Measurements from ENCODE around the gene GMIP. TPM values are rescaled to one million over a fixed set of nuclear protein-coding genes. Genes with fewer than 3 reads are reported as not detected.

GMIP gene
- total and polyA plus RNA-seq, 2 donors (not counting 3 experiments of a cell fraction or from before 2014, with no cell fraction given) = 7.8 to 19.8 TPM

DNA sequence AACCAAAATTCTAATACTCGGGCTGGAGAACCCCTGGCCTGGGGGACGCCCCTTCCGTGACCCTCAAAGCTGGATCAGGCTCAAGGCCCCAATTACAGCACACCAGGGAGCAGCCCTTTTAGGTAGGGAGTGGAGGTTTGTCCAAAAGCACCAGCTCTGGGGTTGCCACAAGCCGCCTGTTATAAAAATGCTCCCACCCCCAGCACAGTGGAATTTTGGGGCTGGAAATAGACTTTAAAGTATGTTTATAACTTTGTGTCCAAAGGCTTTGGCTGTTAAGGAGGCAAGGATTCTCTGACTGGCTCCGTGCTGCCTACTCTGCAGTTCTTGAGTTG, 564 bp upstream of the GMIP start:
- ChIA-PET POLR2A (no interaction called here), CTCF (interaction anchor here (3.1 kb wide), 1 partner anchor 112 kb away, joined by 29 read pairs; no protein-coding TSS in a partner anchor)
- H4K20me1 ChIP-seq (replicated peaks; ENCODE audit: control insufficient read depth, extremely low read depth, insufficient read depth, low read length) = no peaks in the 10 kb centered on the region
- no peaks in the 10 kb centered on the region for H3K9me3 ChIP-seq (replicated peaks; ENCODE audit: control insufficient read depth, insufficient read depth, low read length)
- H3K4me1 ChIP-seq (ENCODE audit: control insufficient read depth, extremely low read depth, insufficient read depth, low read length) = peaks cover 4% of the 10 kb centered on the region
- dilution Hi-C loops (cut with MboI; ENCODE audit: extremely low pct_ligation_motif_present, low sequenced_read_pairs) (no loop called here), intact Hi-C loops (cut with micrococcal nuclease) (loop anchor here (1.0 to 5.0 kb wide), 2 partner anchors 92 to 112 kb away; no protein-coding TSS in a partner anchor)
- no peak overlapping the region for H3K4me3 ChIP-seq (replicated peaks in 1 of 3; ENCODE audit: insufficient read depth in 1 of 3, low read depth in 1 of 3, low read length in 3 of 3)
- H3K4me2 ChIP-seq (ENCODE audit: insufficient read depth, low read length) = peak overlapping the region; percentile 41
- FAIRE-seq = no peak
- DNase-seq (ENCODE audit: low read depth, low spot score) = no peak
- H3K9me1 ChIP-seq (replicated peaks; ENCODE audit: control insufficient read depth, extremely low read depth, insufficient read depth, low read length) = no peaks in the 10 kb centered on the region
- no TSS peak for BruUV-seq (replicated peaks)
- no peak overlapping the region for H2AFZ ChIP-seq (ENCODE audit: low read depth, low read length)
- H3K27ac ChIP-seq (ENCODE audit: insufficient read depth, low read depth, low read length) = no peak overlapping the region
- TF ChIP-seq JUN (IDR thresholded peaks at IDR 0.05; ENCODE audit: borderline replicate concordance, insufficient read depth, insufficient read length, low read depth) (no peak), EZH2 (IDR thresholded peaks at IDR 0.05; ENCODE audit: borderline replicate concordance, low read depth, low read length, severe bottlenecking) (no peak), GATA2 (IDR thresholded peaks at IDR 0.05; ENCODE audit: insufficient read depth, insufficient read length, low read depth, low read length) (no peak), POLR2A (IDR thresholded peaks at IDR 0.05; ENCODE audit: low read depth, low read length) (no peak), POLR2AphosphoS5 (IDR thresholded peaks at IDR 0.05; ENCODE audit: insufficient read depth, low read depth, low read length) (no peak), FOS (IDR thresholded peaks at IDR 0.05; ENCODE audit: borderline replicate concordance, insufficient read depth, low read length) (no peak), MYC (IDR thresholded peaks at IDR 0.05; ENCODE audit: low read depth, low read length) (no peak)
- TF ChIP-seq, protein P1, sequence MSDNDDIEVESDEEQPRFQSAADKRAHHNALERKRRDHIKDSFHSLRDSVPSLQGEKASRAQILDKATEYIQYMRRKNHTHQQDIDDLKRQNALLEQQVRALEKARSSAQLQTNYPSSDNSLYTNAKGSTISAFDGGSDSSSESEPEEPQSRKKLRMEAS (IDR thresholded peaks at IDR 0.05; ENCODE audit: insufficient read depth, insufficient read length) = no peak
- TF ChIP-seq, protein P2, sequence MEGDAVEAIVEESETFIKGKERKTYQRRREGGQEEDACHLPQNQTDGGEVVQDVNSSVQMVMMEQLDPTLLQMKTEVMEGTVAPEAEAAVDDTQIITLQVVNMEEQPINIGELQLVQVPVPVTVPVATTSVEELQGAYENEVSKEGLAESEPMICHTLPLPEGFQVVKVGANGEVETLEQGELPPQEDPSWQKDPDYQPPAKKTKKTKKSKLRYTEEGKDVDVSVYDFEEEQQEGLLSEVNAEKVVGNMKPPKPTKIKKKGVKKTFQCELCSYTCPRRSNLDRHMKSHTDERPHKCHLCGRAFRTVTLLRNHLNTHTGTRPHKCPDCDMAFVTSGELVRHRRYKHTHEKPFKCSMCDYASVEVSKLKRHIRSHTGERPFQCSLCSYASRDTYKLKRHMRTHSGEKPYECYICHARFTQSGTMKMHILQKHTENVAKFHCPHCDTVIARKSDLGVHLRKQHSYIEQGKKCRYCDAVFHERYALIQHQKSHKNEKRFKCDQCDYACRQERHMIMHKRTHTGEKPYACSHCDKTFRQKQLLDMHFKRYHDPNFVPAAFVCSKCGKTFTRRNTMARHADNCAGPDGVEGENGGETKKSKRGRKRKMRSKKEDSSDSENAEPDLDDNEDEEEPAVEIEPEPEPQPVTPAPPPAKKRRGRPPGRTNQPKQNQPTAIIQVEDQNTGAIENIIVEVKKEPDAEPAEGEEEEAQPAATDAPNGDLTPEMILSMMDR (IDR thresholded peaks at IDR 0.05; ENCODE audit: extremely low read depth in 1 of 2, insufficient read depth in 1 of 2, low read depth in 1 of 2, low read length in 2 of 2) = no peak
- H3K9ac ChIP-seq (replicated peaks; ENCODE audit: extremely low read depth, insufficient read depth, low read length) = no peak overlapping the region
- H3K79me2 ChIP-seq (ENCODE audit: control insufficient read depth, insufficient read depth, low read length) = no peaks in the 10 kb centered on the region
- peaks cover 2 to 26% of the 10 kb centered on the region in 2 experiments for H3K36me3 ChIP-seq (ENCODE audit: control insufficient read depth in 2 of 2, extremely low read depth in 1 of 2, insufficient read depth in 2 of 2, low read length in 2 of 2)
- no peaks in the 10 kb centered on the region for H3K27me3 ChIP-seq (ENCODE audit: control insufficient read depth in 2 of 2, insufficient read depth in 2 of 2, low read length in 2 of 2)

All from endothelial cell of umbilical vein (primary cell).